Measurements from ENCODE around the gene MCM9. TPM values are rescaled to one million over a fixed set of nuclear protein-coding genes. Genes with fewer than 3 reads are reported as not detected.
A peak's percentile ranks its signal among the peaks of the same experiment; 100 is the strongest.

Gene MCM9
- total RNA-seq, result 6.9 TPM

DNA sequence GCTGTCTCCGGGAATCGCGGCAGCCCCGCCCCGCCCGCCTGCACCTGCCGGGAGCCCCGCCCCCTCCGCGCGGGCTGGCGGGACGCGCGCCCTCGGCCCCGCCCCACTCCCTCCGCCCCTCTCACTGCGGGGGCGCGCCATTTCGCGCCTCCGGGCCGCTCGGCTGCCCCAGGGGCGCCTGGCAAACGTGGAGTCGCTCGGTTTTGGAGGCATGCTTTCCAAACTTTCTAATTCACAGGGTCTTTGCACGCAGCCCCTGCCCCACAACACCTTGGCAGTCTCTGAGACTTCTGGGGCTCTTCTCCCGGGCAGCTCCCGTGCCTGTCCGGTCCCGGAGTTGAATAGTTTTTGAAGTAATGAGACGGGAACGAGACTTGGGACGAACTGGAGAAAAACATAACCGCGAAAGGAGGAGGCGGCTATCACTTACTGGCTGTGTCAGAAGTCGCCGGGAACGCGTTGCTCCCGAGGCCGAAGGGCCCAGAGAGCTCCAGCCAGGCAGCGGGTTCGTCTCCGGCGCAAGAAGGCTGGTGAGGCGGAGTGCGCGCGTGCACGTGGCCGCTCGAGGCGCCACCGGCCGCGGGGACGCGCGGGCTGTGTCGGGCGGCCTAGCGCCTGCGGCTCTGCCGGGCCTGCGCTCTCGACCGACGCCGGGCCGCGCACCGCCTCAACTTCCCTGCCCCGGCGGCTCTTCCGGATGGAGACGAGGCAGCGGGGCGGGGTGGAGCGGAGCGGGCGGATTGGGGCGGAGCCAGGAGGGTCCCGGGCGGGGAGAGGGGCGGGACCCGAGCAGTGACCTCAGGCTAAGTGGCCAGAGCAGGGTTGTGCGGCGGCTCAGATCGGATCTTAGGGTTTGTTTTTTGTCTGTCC is at the start of gene MCM9:
TSS of gene MCM9 (minus strand) at position 699 of the 870 bp plus-strand sequence. CDS start 3,436 bp downstream, outside the sequence.
- no peak for FAIRE-seq
- DNase-seq (ENCODE audit: low spot score in 2 of 2), result peak; percentile 85

DNA sequence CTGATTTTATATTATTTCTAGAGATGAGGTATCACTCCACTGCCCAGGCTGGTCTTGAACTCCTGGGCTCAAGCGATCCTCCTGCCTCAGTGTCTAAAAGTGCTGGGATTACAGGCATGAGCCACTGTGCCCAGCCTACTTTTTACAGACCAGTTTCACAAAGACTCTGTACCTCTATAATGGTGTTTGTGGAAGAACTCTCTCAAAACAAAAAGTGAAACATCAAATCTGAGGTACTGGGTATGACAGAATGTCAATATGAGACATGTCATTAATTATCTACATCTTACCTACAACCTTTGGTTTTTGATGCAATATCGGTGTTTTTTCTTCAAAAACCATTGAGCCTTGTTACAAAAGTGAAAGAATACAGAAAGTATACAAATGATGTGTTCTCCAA is 49.4 kb upstream of the MCM9 start:
- FAIRE-seq, result no peak
- DNase-seq (ENCODE audit: low spot score in 2 of 2), result no peak

GRCh38 chr6:118982575-118982911 is 47.6 kb upstream of the MCM9 start:
- DNase-seq (ENCODE audit: low spot score in 2 of 2) (no peak), FAIRE-seq (no peak)

DNA sequence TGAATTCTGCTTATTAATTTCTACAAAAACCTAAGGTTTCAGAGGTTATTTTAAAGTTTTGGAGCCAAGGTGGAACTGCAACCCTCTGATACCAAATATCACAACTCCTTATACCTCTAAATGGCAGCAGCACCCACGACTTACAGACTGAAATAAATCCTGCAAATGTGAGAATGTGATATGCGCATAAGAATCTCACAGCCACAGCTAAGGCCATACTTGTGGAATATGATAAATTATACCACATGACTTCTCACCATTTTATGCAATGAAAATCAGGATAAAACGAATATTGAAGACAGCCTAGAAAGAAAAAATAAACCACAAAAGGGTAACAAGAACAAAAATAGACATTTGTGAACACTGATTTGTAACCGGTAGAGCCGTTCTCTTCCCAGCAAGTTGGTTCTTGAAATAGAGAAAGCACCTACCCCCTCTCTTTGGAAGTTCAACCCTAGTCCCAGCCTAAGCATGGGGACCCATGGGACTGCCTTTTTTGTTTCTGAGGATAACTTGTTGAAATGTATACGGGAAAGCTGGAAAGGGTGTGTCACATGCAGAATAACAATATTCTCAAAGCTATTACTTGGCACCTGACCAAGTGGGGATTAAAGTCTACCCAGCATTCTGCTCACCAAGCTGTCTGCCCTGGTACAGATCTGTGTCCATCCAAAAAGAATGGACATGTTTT is 47.1 kb upstream of the MCM9 start:
- FAIRE-seq (no peak), DNase-seq (ENCODE audit: low spot score in 2 of 2) (no peak)

GRCh38 chr6:118980063-118980462 is 45.1 kb upstream of the MCM9 start:
- FAIRE-seq (no peak), DNase-seq (ENCODE audit: low spot score in 2 of 2) (no peak)

DNA sequence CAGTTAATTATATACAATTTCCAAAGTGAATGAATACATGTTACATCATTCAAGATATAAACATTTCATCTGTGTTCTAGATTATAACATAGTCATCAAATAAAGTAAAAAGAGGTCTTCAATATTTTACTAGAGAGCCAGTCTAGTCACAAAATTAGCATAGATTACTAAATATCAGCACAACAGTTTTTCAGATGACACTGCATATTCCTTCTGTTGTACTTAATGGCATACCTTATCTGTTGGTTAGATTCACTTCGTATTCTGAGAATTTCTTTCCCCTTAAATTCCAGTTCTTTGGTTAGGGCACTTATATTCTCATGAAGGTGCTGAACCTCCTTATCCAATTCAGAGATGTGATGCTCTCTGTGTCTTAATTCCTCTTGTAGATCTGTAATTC is 39.8 kb upstream of the MCM9 start:
- DNase-seq (ENCODE audit: low spot score in 2 of 2) (no peak), FAIRE-seq (no peak)

DNA sequence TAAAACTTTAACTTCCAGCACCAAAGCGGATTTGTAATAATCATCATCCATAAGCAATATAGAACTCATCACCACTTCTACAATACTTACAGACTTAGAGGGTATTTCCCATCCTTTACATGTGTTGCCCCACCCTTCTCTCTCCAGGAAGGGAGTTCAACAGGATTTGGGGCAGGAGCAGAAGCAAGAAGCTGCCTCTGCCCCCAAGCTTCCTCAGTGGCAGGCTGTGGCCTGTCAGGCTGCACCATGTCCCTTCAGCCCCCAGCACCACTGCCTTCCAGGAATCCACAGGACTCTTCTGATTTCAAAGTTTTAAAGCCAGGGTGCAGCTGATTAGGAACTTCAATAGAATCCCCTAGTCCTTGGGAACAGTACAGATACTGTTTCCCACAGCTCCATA is 36.7 kb upstream of the MCM9 start:
- DNase-seq (ENCODE audit: low spot score in 2 of 2) (no peak), FAIRE-seq (no peak)

- no peak for FAIRE-seq
- no peak for DNase-seq (ENCODE audit: low spot score in 2 of 2)
Measured at GRCh38 chr6:118970866-118971265, 35.9 kb upstream of the MCM9 start.

DNA sequence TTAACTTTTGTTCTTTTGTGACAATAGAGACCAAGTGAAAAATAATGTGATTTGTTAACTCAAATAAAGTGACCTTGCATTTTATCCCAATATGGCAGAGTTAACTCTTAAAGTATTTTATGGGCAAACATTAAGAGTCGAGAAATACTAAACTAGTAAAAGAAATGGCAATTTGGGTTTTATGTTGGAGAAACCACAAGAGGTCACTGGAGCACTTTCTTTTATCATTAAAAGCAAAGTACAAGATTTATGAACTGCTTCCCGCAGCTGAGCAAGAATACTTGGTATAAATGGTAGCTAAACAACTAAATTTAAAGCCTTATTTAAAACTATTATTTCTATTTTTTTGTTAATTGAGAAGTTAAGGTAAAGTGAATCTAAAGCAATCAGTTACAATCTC is 33.5 kb upstream of the MCM9 start:
- DNase-seq (ENCODE audit: low spot score in 2 of 2) (no peak), FAIRE-seq (peak; percentile 86)

DNA sequence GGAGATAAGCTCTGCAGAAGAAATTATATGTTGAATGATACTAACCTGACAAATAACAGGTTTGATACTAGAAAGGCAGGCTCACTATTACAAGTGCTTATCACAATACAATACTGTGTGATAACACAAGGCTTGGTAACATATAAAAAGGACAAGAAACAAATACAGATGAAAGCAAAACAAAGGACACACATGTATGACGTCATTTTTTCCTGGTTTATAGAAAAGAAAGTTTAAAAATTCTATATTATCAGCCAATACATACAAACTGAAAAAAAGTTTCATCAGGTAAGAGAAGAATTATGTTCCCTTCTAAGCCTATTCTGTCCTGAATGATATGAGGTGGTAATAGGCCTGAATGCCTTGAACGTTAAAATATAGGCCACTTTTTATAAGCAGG is 32.3 kb upstream of the MCM9 start:
- no peak for FAIRE-seq

DNA sequence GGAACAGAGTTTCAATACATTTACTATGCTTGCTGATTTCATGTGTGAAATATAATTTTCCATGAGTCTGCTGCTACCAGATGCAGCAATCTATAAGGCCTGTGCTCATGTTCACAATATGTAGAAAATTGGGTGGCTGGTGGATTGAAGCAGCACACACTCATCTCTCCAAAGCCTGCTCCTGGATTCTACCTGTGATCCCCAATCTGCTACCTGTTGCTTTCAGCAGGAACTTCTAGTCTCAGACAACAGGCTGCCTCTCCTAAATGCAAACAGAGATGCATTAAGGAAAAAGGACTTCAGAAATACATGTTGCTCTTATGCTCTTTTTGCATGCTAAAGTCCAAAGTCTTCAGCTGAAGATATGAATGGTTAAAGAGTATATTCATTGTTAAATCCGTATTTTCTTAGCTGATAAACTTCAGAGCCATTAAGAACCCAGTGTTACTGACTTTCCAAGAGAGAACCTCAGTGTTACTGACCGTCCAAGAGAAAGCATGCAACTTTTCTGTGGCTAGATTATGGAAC is 30.9 kb upstream of the MCM9 start:
- DNase-seq (ENCODE audit: low spot score in 2 of 2) (no peak), FAIRE-seq (no peak)

More for the DNA sequence above, 32.3 kb upstream of the MCM9 start:
- DNase-seq (ENCODE audit: low spot score in 2 of 2), result no peak

- no peak for DNase-seq (ENCODE audit: low spot score in 2 of 2)
- no peak for FAIRE-seq
Measured at GRCh38 chr6:118965371-118965770, 30.4 kb upstream of the MCM9 start.

DNA sequence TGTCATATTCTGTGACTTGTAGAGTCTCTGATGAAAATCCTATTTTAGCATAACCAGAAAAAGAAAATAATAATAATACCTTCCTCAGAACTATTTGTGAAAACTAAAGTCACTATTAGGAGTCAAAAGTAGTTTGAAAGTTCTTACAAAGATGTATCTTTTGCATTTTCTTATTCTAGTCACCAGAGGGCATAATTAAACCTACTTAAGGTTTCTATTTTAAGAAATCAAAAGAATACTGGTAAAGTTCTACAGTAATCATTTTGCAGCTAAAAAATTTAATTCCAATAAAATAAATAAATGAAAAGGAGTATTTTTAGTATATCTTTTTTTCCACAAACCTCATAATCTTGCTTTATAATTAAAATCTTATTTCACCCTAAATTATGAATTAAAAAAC is 28.0 kb upstream of the MCM9 start:
- no peak for DNase-seq (ENCODE audit: low spot score in 2 of 2)
- FAIRE-seq, result peak; percentile 90

DNA sequence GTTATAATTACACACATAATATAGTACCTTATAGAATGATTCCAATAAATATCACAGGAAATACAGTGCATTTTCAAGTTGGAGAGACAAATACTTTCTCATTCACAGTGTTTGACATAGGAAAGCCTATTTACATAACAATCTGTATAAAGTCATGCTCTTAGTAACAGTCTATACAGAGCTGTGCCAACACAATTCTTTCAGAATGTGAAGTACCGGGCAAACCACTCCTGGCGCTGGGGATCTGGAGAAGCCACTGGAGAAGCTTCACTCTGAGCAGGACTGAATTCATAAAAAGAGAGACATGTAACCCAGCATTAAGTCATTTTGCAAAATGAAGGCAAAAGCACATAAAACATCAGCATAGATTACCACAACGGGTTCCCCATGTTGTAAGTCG is 24.9 kb upstream of the MCM9 start:
- no peak for FAIRE-seq
- DNase-seq (ENCODE audit: low spot score in 2 of 2), result no peak

DNA sequence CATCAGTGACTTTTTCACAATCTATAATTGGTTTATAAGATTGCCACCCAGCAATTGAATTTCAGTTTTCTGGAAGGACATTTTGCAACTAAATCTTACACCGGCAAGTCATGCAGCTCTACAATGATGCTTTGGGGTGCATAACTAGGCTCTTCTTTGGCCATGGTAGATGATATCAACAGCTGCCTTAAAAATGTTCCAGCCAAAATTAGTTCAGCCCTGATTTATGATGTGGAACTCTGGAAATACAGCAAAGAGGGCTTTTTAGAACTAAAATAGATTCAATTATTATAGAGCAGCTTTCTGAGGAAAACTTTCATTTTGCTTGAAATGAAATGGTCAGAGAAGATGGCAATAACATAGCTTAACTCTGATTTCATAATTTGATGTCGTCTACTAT is 18.4 kb upstream of the MCM9 start:
- no peak for FAIRE-seq
- DNase-seq (ENCODE audit: low spot score in 2 of 2), result no peak

- no peak for DNase-seq (ENCODE audit: low spot score in 2 of 2)
- FAIRE-seq, result no peak
Measured at GRCh38 chr6:118952683-118953082, 17.7 kb upstream of the MCM9 start.

GRCh38 chr6:118945217-118945616 is 10.3 kb upstream of the MCM9 start:
- FAIRE-seq (no peak), DNase-seq (ENCODE audit: low spot score in 2 of 2) (no peak)

DNA sequence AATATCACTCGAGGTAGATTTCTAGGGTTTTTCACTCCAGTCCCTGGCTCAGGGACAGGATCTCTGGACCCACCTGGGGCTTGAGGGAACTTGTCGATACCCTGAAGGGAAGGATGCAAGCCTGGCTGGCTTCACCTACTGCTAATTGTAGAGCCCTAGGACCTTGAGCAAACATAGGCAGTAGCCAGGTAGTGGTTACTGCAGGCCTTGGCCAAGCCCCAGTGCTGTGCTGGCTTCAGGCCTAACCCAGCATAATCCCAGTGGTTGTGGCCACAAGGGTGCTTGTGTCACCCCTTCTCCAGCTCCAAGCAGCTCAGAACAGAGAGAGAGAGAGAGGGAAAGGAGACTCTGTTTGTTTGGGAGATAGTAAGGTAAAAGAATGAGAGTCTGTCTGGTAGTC is 5.8 kb upstream of the MCM9 start:
- DNase-seq (ENCODE audit: low spot score in 2 of 2) (no peak), FAIRE-seq (no peak)

GRCh38 chr6:118939683-118940082 is 4.7 kb upstream of the MCM9 start:
- no peak for DNase-seq (ENCODE audit: low spot score in 2 of 2)
- FAIRE-seq, result no peak

GRCh38 chr6:118935978-118936703 is 1.2 kb upstream of the MCM9 start:
- DNase-seq (ENCODE audit: low spot score in 2 of 2), result no peak
- FAIRE-seq, result no peak

- FAIRE-seq (no peak), DNase-seq (ENCODE audit: low spot score in 2 of 2) (no peak)
Measured at GRCh38 chr6:118935331-118935668, 341 bp upstream of the MCM9 start.

Data from frontal cortex (tissue), 4 donors.